H9 (cell line): ENCODE measurements around the gene LSP1. TPM values are rescaled to one million over a fixed set of nuclear protein-coding genes. Genes with fewer than 3 reads are reported as not detected.
"Not testable (repeated sequence)": the region's sequence is repeated elsewhere in the genome, so short reads cannot be mapped to it uniquely, and the experiment has no call there.

Source experiments
- DNase-seq: peaks from one replicate; pipeline ENCODE4 v3.0.0-alpha.2; 2017
- H2AFZ ChIP-seq: one replicate; pipeline ENCODE4 v1.6.1; 2013; ENCODE audit warnings: mild to moderate bottlenecking, low read length, control low read depth, moderate library complexity
- H2AK5ac ChIP-seq: 2 replicates; pipeline ENCODE4 v1.6.1; 2013; ENCODE audit warnings: low read length, control low read depth, mixed read lengths; ENCODE audit not compliant: insufficient read length
- H2BK120ac ChIP-seq: one replicate; pipeline ENCODE4 v1.6.1; 2013; ENCODE audit warnings: low read depth, mild to moderate bottlenecking, low read length, control low read depth, inconsistent platforms; ENCODE audit not compliant: poor library complexity, severe bottlenecking
- H2BK12ac ChIP-seq: 2 replicates; pipeline ENCODE4 v1.6.1; 2013; ENCODE audit warnings: low read length, control low read depth, mixed read lengths, low read depth; ENCODE audit not compliant: insufficient read length
- H2BK15ac ChIP-seq: 2 replicates; pipeline ENCODE4 v1.6.1; 2013; ENCODE audit warnings: low read depth, low read length, control low read depth
- H2BK20ac ChIP-seq: one replicate; pipeline ENCODE4 v1.6.1; 2013; ENCODE audit warnings: low read depth, mild to moderate bottlenecking, low read length, control low read depth, inconsistent platforms; ENCODE audit not compliant: poor library complexity, severe bottlenecking
- H2BK5ac ChIP-seq: 2 replicates; pipeline ENCODE4 v1.6.1; 2013; ENCODE audit warnings: low read length, control low read depth, mixed read lengths; ENCODE audit not compliant: insufficient read length
- H3K14ac ChIP-seq: 2 replicates; pipeline ENCODE4 v1.6.1; 2013; ENCODE audit warnings: low read length, control low read depth; ENCODE audit not compliant: insufficient read depth
- H3K18ac ChIP-seq: 2 replicates; pipeline ENCODE4 v1.6.1; 2013; ENCODE audit warnings: low read depth, mild to moderate bottlenecking, mixed read lengths, low read length, control low read depth; ENCODE audit not compliant: insufficient read length
- H3K23ac ChIP-seq: 2 replicates; pipeline ENCODE4 v1.6.1; 2013; ENCODE audit warnings: low read length, control low read depth, mixed read lengths, low read depth; ENCODE audit not compliant: insufficient read length
- H3K23me2 ChIP-seq: 2 replicates; pipeline ENCODE4 v1.6.1; 2013; ENCODE audit warnings: low read depth, mild to moderate bottlenecking, mixed read lengths, low read length, control low read depth; ENCODE audit not compliant: insufficient read length, poor library complexity, severe bottlenecking
- H3K27ac ChIP-seq: 2 replicates; pipeline ENCODE4 v1.5.1; 2013; ENCODE audit warnings: low read length, control low read depth, mixed read lengths, low read depth; ENCODE audit not compliant: insufficient read length
- H3K27me3 ChIP-seq: 2 replicates; pipeline ENCODE4 v1.6.1; 2013; ENCODE audit warnings: low read length, control low read depth, inconsistent platforms; ENCODE audit not compliant: insufficient read depth
- H3K4ac ChIP-seq: 2 replicates; pipeline ENCODE4 v1.6.1; 2013; ENCODE audit warnings: low read depth, mild to moderate bottlenecking, control low read depth, inconsistent platforms, low read length, moderate library complexity
- H3K4me1 ChIP-seq: 2 replicates; pipeline ENCODE4 v1.6.1; 2013; ENCODE audit warnings: low read length, control low read depth, inconsistent platforms; ENCODE audit not compliant: insufficient read depth
- H3K4me2 ChIP-seq: 2 replicates; pipeline ENCODE4 v1.6.1; 2013; ENCODE audit warnings: low read length, control low read depth, mixed read lengths; ENCODE audit not compliant: insufficient read length, insufficient read depth
- H3K56ac ChIP-seq: 2 replicates; pipeline ENCODE4 v1.6.1; 2013; ENCODE audit warnings: low read depth, mild to moderate bottlenecking, mixed read lengths, low read length, control low read depth; ENCODE audit not compliant: insufficient read length
- H3K79me1 ChIP-seq: 2 replicates; pipeline ENCODE4 v1.6.1; 2013; ENCODE audit warnings: low read depth, mild to moderate bottlenecking, moderate library complexity, low read length, control low read depth, inconsistent platforms; ENCODE audit not compliant: insufficient read depth, poor library complexity, severe bottlenecking
- H3K79me2 ChIP-seq: 2 replicates; pipeline ENCODE4 v1.6.1; 2013; ENCODE audit warnings: low read length, control low read depth, inconsistent platforms; ENCODE audit not compliant: insufficient read depth
- H3K9ac ChIP-seq: 2 replicates; pipeline ENCODE4 v1.6.1; 2013; ENCODE audit warnings: low read length, control low read depth, mixed read lengths; ENCODE audit not compliant: insufficient read length; ENCODE audit errors: extremely low read depth
- H3K9me3 ChIP-seq: one replicate; pipeline ENCODE4 v1.6.1; 2013; ENCODE audit warnings: low read depth, low read length, inconsistent platforms; ENCODE audit not compliant: control insufficient read depth
- H3T11ph ChIP-seq: one replicate; pipeline ENCODE4 v1.6.1; 2013; ENCODE audit warnings: mild to moderate bottlenecking, low read length, control low read depth, inconsistent platforms
- H4K20me1 ChIP-seq: one replicate; pipeline ENCODE4 v1.6.1; 2013; ENCODE audit not compliant: control insufficient read depth, insufficient read length, insufficient read depth
- H4K5ac ChIP-seq: 2 replicates; pipeline ENCODE4 v1.6.1; 2013; ENCODE audit warnings: low read depth, mild to moderate bottlenecking, mixed read lengths, low read length, control low read depth; ENCODE audit not compliant: insufficient read length
- H4K8ac ChIP-seq: replicated peaks from 2 replicates; pipeline ENCODE4 v1.6.1; 2013; ENCODE audit warnings: low read length, control low read depth, mixed read lengths, low read depth; ENCODE audit not compliant: insufficient read length
- H4K91ac ChIP-seq: 2 replicates; pipeline ENCODE4 v1.6.1; 2013; ENCODE audit warnings: low read depth, mild to moderate bottlenecking, moderate library complexity, mixed read lengths, low read length, control low read depth; ENCODE audit not compliant: insufficient read length
- H3K27ac Mint-ChIP-seq, 3 experiments: 2 replicates in 2 of 3; 3 replicates in 1 of 3; pipeline ENCODE4 v1.8.0; 2020 to 2021; ENCODE audit warnings: mixed read lengths in 3 of 3, mild to moderate bottlenecking in 1 of 3, moderate library complexity in 1 of 3
- H3K27me3 Mint-ChIP-seq: 2 replicates; pipeline ENCODE4 v1.8.0; 2021; ENCODE audit warnings: low read depth, mild to moderate bottlenecking, moderate library complexity, mixed read lengths
- H3K36me3 Mint-ChIP-seq, 3 experiments: 2 replicates in 2 of 3; 3 replicates in 1 of 3; pipeline ENCODE4 v1.8.0; 2020 to 2021; ENCODE audit warnings: low read depth in 3 of 3, mixed read lengths in 3 of 3; ENCODE audit not compliant: insufficient read depth in 1 of 3
- H3K4me1 Mint-ChIP-seq, 2 experiments: 2 replicates each; pipeline ENCODE4 v1.8.0; 2020; ENCODE audit warnings: mixed read lengths in 2 of 2
- H3K4me3 Mint-ChIP-seq, 2 experiments: 2 replicates in 1 of 2; 3 replicates in 1 of 2; pipeline ENCODE4 v1.8.0; 2020 to 2021; ENCODE audit warnings: mild to moderate bottlenecking in 2 of 2, mixed read lengths in 2 of 2, moderate library complexity in 1 of 2
- H3K9me3 Mint-ChIP-seq, 2 experiments: 2 replicates in 1 of 2; 3 replicates in 1 of 2; pipeline ENCODE4 v1.8.0; 2020; ENCODE audit warnings: mild to moderate bottlenecking in 2 of 2, mixed read lengths in 2 of 2, moderate library complexity in 1 of 2
- CTCF ChIP-seq: fragments of 200-600 bp; sonication (generic); conservative IDR thresholded peaks from 3 replicates; pipeline ENCODE4 v1.8.0; 2021; ENCODE audit warnings: antibody characterized with exemption, mild to moderate bottlenecking
- WGBS: extraction: QIAGEN DNeasy Blood & Tissue Kit; methylation state at CpG from one replicate; pipeline ENCODE4 v1.1.7; 2013; ENCODE audit warnings: missing lambda C conversion rate, low lambda C conversion rate, mixed read lengths; ENCODE audit not compliant: insufficient read length; ENCODE audit errors: extremely low coverage; 5-methylcytosine and 5-hydroxymethylcytosine counted together
- total RNA-seq: library from RNA; stranded (reverse); gene quantifications from 2 replicates; pipeline ENCODE4 v1.2.1, GENCODE V29; 2021

LSP1 gene
- total RNA-seq, 1 experiment from 2014 or later = not detected

GRCh38 chr11:1803246-1803645 is 49.6 kb upstream of the LSP1 start:
- H3K27ac Mint-ChIP-seq = no peak overlapping the region; a peak in 1 of 7 replicates
- H3K4me3 Mint-ChIP-seq = no peak overlapping the region
- H2BK15ac ChIP-seq = no peak overlapping the region
- no peak overlapping the region for H2BK120ac ChIP-seq
- H2BK5ac ChIP-seq = no peak overlapping the region
- H3K4me1 Mint-ChIP-seq = peaks cover 6 to 8% of the 10 kb centered on the region in 2 experiments
- no peaks in the 10 kb centered on the region for H3K79me2 ChIP-seq
- H4K8ac ChIP-seq = no peak overlapping the region
- no peak for DNase-seq
- no peak overlapping the region; the same call in 1 of the 2 replicates for H3K14ac ChIP-seq
- H3K36me3 Mint-ChIP-seq = no peaks in the 10 kb centered on the region
- H2AK5ac ChIP-seq = no peak overlapping the region
- no peak overlapping the region for H3K27ac ChIP-seq
- H3K18ac ChIP-seq = no peak overlapping the region
- no peak overlapping the region for H2BK20ac ChIP-seq
- H2BK12ac ChIP-seq = no peak overlapping the region
- no peaks in the 10 kb centered on the region for H3K4me1 ChIP-seq
- H4K5ac ChIP-seq = no peak overlapping the region
- H3K9ac ChIP-seq = no peak overlapping the region
- no peaks in the 10 kb centered on the region; a peak in 1 of 5 replicates for H3K9me3 Mint-ChIP-seq
- no peak overlapping the region for H2AFZ ChIP-seq
- no peaks in the 10 kb centered on the region for H3K23me2 ChIP-seq
- no peak overlapping the region for H3K23ac ChIP-seq
- no peaks in the 10 kb centered on the region for H4K20me1 ChIP-seq
- H3T11ph ChIP-seq = no peak overlapping the region
- no peak overlapping the region for H4K91ac ChIP-seq
- no peak for TF ChIP-seq CTCF
- no peak overlapping the region for H3K4me2 ChIP-seq
- H3K9me3 ChIP-seq = no peaks in the 10 kb centered on the region
- H3K27me3 ChIP-seq = no peaks in the 10 kb centered on the region
- H3K4ac ChIP-seq = no peak overlapping the region
- no peaks in the 10 kb centered on the region for H3K79me1 ChIP-seq
- no peak overlapping the region for H3K56ac ChIP-seq
- peaks cover 30% of the 10 kb centered on the region for H3K27me3 Mint-ChIP-seq
- WGBS = no CpG with 5 or more reads among the region's 20 CpGs

- no CpG with 5 or more reads among the region's 42 CpGs for WGBS
- not testable (repeated sequence) for H3K27ac Mint-ChIP-seq, H3K56ac ChIP-seq, H3K4me2 ChIP-seq, H3K14ac ChIP-seq, H4K8ac ChIP-seq, DNase-seq, H2BK15ac ChIP-seq, H3K4ac ChIP-seq, H3K79me2 ChIP-seq, H2BK120ac ChIP-seq, H4K20me1 ChIP-seq, H3K4me1 Mint-ChIP-seq, H3K9ac ChIP-seq, H3K23me2 ChIP-seq, H2BK12ac ChIP-seq, H3K18ac ChIP-seq, H3T11ph ChIP-seq, H3K27me3 ChIP-seq, H3K4me1 ChIP-seq, H4K5ac ChIP-seq, H3K27ac ChIP-seq, H2AK5ac ChIP-seq, H2BK20ac ChIP-seq, H2BK5ac ChIP-seq, H3K4me3 Mint-ChIP-seq, H3K9me3 Mint-ChIP-seq, H3K23ac ChIP-seq, H3K9me3 ChIP-seq, H3K79me1 ChIP-seq, H3K36me3 Mint-ChIP-seq, H2AFZ ChIP-seq, H4K91ac ChIP-seq
- peaks cover 34% of the 10 kb centered on the region for H3K27me3 Mint-ChIP-seq
These were observed 48.9 kb upstream of the LSP1 start for GRCh38 chr11:1803835-1804519.
